Caco-2 (cell line): ENCODE data around the gene KCNK3. TPM values are rescaled to one million over a fixed set of nuclear protein-coding genes. Genes with fewer than 3 reads are reported as not detected.

ENCODE experiments used
- BruUV-seq: library from RNA; stranded (reverse); fragments of 400-500 nt; replicated peaks from 2 replicates; lab custom pipeline; 2021; lab: Mats Ljungman, UMichigan
- CTCF ChIA-PET: fragments of 300-600 bp; sonication (Branson Sonifier 250); formaldehyde crosslinking; loops from one replicate; lab custom pipeline; 2022; ENCODE audit warnings: antibody characterized with exemption; lab: Charles Lee
- POLR2A ChIA-PET: fragments of 300-600 bp; sonication (Branson Sonifier 250); formaldehyde crosslinking; loops from one replicate; lab custom pipeline; 2022; ENCODE audit warnings: antibody characterized with exemption; lab: Charles Lee
- DNase-seq, 2 experiments: peaks; one replicate each; pipeline versions ENCODE4 v3.0.0 to v3.0.0-alpha.2; 2020 to 2022
- H3K27me3 ChIP-seq: replicated peaks from 2 replicates; pipeline ENCODE4 v1.6.0; 2011; ENCODE audit warnings: low read length; ENCODE audit not compliant: control insufficient read depth, insufficient read depth
- H3K36me3 ChIP-seq: 2 replicates; pipeline ENCODE4 v1.5.1; 2011; ENCODE audit warnings: low read length; ENCODE audit not compliant: control insufficient read depth, insufficient read depth
- H3K4me1 ChIP-seq: fragments of 250-450 bp; sonication (Bioruptor Pico); 2 replicates; pipeline ENCODE4 v1.5.1; 2020; ENCODE audit warnings: mild to moderate bottlenecking
- H3K4me3 ChIP-seq: 2 replicates; pipeline ENCODE4 v1.5.1; 2011; ENCODE audit warnings: low read depth, mild to moderate bottlenecking, control low read depth, low read length
- H3K9me3 ChIP-seq: fragments of 250-450 bp; sonication (Bioruptor Pico); 2 replicates; pipeline ENCODE4 v1.5.1; 2020; ENCODE audit warnings: mild to moderate bottlenecking, moderate library complexity
- H3K27ac Mint-ChIP-seq: one replicate; pipeline ENCODE4 v1.8.0; 2022; ENCODE audit warnings: mixed read lengths; ENCODE audit not compliant: unreplicated experiment
- H3K27me3 Mint-ChIP-seq: one replicate; pipeline ENCODE4 v1.8.0; 2022; ENCODE audit warnings: mixed read lengths; ENCODE audit not compliant: insufficient read depth, unreplicated experiment
- H3K36me3 Mint-ChIP-seq: one replicate; pipeline ENCODE4 v1.8.0; 2022; ENCODE audit warnings: mild to moderate bottlenecking, mixed read lengths; ENCODE audit not compliant: insufficient read depth, unreplicated experiment
- H3K4me1 Mint-ChIP-seq: one replicate; pipeline ENCODE4 v1.8.0; 2022; ENCODE audit warnings: low read depth, mixed read lengths; ENCODE audit not compliant: unreplicated experiment
- H3K4me3 Mint-ChIP-seq: one replicate; pipeline ENCODE4 v1.8.0; 2022; ENCODE audit warnings: mild to moderate bottlenecking, moderate library complexity, mixed read lengths; ENCODE audit not compliant: unreplicated experiment
- H3K9me3 Mint-ChIP-seq: one replicate; pipeline ENCODE4 v1.8.0; 2022; ENCODE audit warnings: mixed read lengths; ENCODE audit not compliant: unreplicated experiment
- intact Hi-C: fragments of 100-400 bp; cut with micrococcal nuclease; formaldehyde crosslinking; loops from one replicate; pipeline ENCODE4 v1.10.0; 2022; ENCODE audit not compliant: unreplicated experiment
- total RNA-seq: library from RNA; stranded (reverse); gene quantifications from 2 replicates; pipeline ENCODE4 v1.2.3, GENCODE V29; 2022
- TF ChIP-seq, protein P1 (sequence below), 2 experiments: fragments of 200-600 bp in 1 of 2; IDR thresholded peaks; 1 replicate in 1 of 2; 2 replicates in 1 of 2; pipeline versions ENCODE4 v1.5.1 to v1.8.0; 2011 to 2022; ENCODE audit warnings: antibody characterized with exemption in 1 of 2, control low read depth in 1 of 2, inconsistent platforms in 1 of 2, low read depth in 1 of 2, low read length in 1 of 2, mild to moderate bottlenecking in 1 of 2, moderate library complexity in 1 of 2; ENCODE audit not compliant: insufficient read depth in 1 of 2, severe bottlenecking in 1 of 2, unreplicated experiment in 1 of 2

Gene KCNK3
- total RNA-seq, 1 experiment from 2014 or later = 0.36 TPM

DNA sequence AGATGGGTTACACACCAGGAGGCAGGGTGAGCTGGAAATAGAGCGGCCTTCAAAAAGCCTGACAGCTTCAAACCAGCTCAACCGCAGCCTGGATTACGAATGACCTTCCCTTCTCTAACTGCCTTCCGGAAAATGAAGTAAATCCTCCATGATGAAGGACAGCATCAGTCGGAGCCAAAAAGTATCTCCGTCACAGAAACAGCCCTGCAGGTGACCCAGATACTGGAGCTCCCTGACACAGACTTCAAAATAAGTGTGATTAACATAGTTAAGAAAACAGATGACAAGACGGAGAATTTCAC is 41.1 kb upstream of the KCNK3 start:
- Mint-ChIP-seq H3K4me1 (peaks cover 6% of the 10 kb centered on the region), H3K4me3 (no peak overlapping the region), H3K27ac (no peak overlapping the region), H3K9me3 (no peaks in the 10 kb centered on the region), H3K27me3 (peaks cover 6% of the 10 kb centered on the region), H3K36me3 (no peaks in the 10 kb centered on the region)
- no peaks in the 10 kb centered on the region for H3K4me1 ChIP-seq
- H3K36me3 ChIP-seq = no peaks in the 10 kb centered on the region
- H3K4me3 ChIP-seq = no peak overlapping the region
- H3K9me3 ChIP-seq = no peaks in the 10 kb centered on the region
- DNase-seq = no peak
- no peaks in the 10 kb centered on the region for H3K27me3 ChIP-seq
- ChIA-PET CTCF (no interaction called here), POLR2A (no interaction called here)
- BruUV-seq = no TSS peak
- intact Hi-C loops = no loop called here
- TF ChIP-seq, protein P1, sequence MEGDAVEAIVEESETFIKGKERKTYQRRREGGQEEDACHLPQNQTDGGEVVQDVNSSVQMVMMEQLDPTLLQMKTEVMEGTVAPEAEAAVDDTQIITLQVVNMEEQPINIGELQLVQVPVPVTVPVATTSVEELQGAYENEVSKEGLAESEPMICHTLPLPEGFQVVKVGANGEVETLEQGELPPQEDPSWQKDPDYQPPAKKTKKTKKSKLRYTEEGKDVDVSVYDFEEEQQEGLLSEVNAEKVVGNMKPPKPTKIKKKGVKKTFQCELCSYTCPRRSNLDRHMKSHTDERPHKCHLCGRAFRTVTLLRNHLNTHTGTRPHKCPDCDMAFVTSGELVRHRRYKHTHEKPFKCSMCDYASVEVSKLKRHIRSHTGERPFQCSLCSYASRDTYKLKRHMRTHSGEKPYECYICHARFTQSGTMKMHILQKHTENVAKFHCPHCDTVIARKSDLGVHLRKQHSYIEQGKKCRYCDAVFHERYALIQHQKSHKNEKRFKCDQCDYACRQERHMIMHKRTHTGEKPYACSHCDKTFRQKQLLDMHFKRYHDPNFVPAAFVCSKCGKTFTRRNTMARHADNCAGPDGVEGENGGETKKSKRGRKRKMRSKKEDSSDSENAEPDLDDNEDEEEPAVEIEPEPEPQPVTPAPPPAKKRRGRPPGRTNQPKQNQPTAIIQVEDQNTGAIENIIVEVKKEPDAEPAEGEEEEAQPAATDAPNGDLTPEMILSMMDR (IDR thresholded peaks at IDR 0.05; ENCODE audit: insufficient read depth in 1 of 2, low read depth in 1 of 2, low read length in 1 of 2, severe bottlenecking in 1 of 2, unreplicated experiment in 1 of 2) = no peak

DNA sequence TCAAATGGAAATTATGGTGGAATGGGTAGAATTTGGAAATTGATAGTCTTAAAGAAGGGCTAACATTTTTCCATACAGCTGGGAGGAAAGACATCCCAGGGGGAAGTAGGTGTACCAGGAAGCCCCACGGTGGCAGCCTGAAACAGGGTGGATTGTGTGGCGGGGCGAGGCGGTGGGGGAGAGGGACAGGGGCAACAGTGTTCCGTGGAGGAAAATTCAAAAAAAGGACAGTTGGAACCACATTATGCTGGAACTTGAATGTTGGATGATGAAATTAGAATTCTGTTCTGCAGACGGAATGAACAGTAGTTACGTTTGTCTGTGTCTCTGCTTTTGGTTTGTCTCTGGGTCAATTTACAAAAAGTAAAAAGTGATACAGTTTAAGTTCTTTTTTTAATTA is 40.7 kb upstream of the KCNK3 start:
- H3K36me3 Mint-ChIP-seq = no peaks in the 10 kb centered on the region
- CTCF ChIA-PET = no interaction called here
- peaks cover 5% of the 10 kb centered on the region for H3K4me1 Mint-ChIP-seq
- BruUV-seq = no TSS peak
- H3K4me3 Mint-ChIP-seq = no peak overlapping the region
- H3K4me1 ChIP-seq = no peaks in the 10 kb centered on the region
- H3K4me3 ChIP-seq = no peak overlapping the region
- TF ChIP-seq, protein P1 (IDR thresholded peaks at IDR 0.05; ENCODE audit: insufficient read depth in 1 of 2, low read depth in 1 of 2, low read length in 1 of 2, severe bottlenecking in 1 of 2, unreplicated experiment in 1 of 2) = no peak
- H3K27me3 Mint-ChIP-seq = peaks cover 6% of the 10 kb centered on the region
- H3K9me3 ChIP-seq = no peaks in the 10 kb centered on the region
- H3K27ac Mint-ChIP-seq = no peak overlapping the region
- DNase-seq = no peak
- no peaks in the 10 kb centered on the region for H3K36me3 ChIP-seq
- H3K9me3 Mint-ChIP-seq = no peaks in the 10 kb centered on the region
- intact Hi-C loops = no loop called here
- H3K27me3 ChIP-seq = no peaks in the 10 kb centered on the region
- POLR2A ChIA-PET = no interaction called here

DNA sequence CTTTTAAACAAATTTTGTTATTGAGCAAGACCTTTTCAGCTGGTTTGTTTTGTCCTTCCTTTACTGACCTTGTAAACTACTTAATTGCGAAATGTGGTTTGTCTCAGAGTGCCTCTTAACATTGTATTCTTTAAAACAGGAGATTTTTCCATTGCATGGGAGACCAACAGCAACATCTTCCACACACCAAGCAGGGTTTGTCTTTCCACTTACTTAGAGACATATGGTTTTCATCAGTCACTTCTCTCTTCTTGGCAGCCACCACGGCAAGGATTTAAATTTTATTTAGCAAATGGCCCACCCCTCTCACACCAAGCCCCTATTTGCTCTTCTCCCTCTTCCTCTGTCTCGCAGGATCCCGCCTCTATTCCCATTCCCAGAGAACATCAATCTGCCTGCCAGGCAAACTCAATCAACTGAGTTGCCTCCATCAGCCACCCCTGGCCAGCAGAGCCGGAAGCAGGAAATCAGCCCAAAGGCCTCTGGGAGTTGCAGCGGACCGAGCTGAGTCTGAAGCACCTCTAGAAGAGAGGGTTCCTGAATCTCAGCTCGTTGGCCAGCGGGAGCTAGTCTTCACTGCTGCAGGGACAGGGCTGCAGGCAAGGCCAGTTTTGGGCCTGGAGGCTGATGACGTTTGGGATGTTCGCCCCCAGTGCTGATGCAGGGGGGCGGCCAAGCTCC is 40.0 kb upstream of the KCNK3 start:
- BruUV-seq = no TSS peak
- Mint-ChIP-seq H3K27me3 (peaks cover 3% of the 10 kb centered on the region), H3K27ac (no peak overlapping the region), H3K4me3 (no peak overlapping the region), H3K4me1 (no peaks in the 10 kb centered on the region), H3K9me3 (no peaks in the 10 kb centered on the region), H3K36me3 (no peaks in the 10 kb centered on the region)
- no peaks in the 10 kb centered on the region for H3K36me3 ChIP-seq
- POLR2A ChIA-PET = no interaction called here
- no peak for DNase-seq
- no peaks in the 10 kb centered on the region for H3K27me3 ChIP-seq
- CTCF ChIA-PET = no interaction called here
- H3K4me3 ChIP-seq = no peak overlapping the region
- H3K9me3 ChIP-seq = no peaks in the 10 kb centered on the region
- no peaks in the 10 kb centered on the region for H3K4me1 ChIP-seq
- intact Hi-C loops = no loop called here
- TF ChIP-seq, protein P1 (IDR thresholded peaks at IDR 0.05; ENCODE audit: insufficient read depth in 1 of 2, low read depth in 1 of 2, low read length in 1 of 2, severe bottlenecking in 1 of 2, unreplicated experiment in 1 of 2) = no peak
